IPS-18a (cell line): ENCODE data around the gene CBFB.

Experiments
- H3K27ac ChIP-seq: one replicate; pipeline ENCODE4 v1.5.1; 2013; ENCODE audit warnings: low read length
- H3K27me3 ChIP-seq: one replicate; pipeline ENCODE4 v1.6.1; 2013; ENCODE audit warnings: mild to moderate bottlenecking, low read length; ENCODE audit not compliant: control insufficient read depth, insufficient read depth
- H3K36me3 ChIP-seq: one replicate; pipeline ENCODE4 v1.6.1; 2013; ENCODE audit warnings: low read depth, low read length; ENCODE audit not compliant: control insufficient read depth
- H3K4me1 ChIP-seq: one replicate; pipeline ENCODE4 v1.6.1; 2013; ENCODE audit warnings: low read depth, low read length; ENCODE audit not compliant: control insufficient read depth
- H3K4me3 ChIP-seq: one replicate; pipeline ENCODE4 v1.5.1; 2013; ENCODE audit warnings: low read length
- H3K9ac ChIP-seq: one replicate; pipeline ENCODE4 v1.6.1; 2013; ENCODE audit warnings: mild to moderate bottlenecking, low read length, moderate library complexity
- H3K9me3 ChIP-seq: one replicate; pipeline ENCODE4 v1.6.1; 2013; ENCODE audit warnings: low read depth, low read length; ENCODE audit not compliant: control insufficient read depth

CBFB gene

GRCh38 chr16:67053767-67054334 lies 24.9 kb downstream of the CBFB start:
- H3K4me3 ChIP-seq = no peak overlapping the region
- no peaks in the 10 kb centered on the region for H3K36me3 ChIP-seq
- H3K27me3 ChIP-seq = no peaks in the 10 kb centered on the region
- no peak overlapping the region for H3K9ac ChIP-seq
- no peaks in the 10 kb centered on the region for H3K4me1 ChIP-seq
- H3K27ac ChIP-seq = no peak overlapping the region
- no peaks in the 10 kb centered on the region for H3K9me3 ChIP-seq

DNA sequence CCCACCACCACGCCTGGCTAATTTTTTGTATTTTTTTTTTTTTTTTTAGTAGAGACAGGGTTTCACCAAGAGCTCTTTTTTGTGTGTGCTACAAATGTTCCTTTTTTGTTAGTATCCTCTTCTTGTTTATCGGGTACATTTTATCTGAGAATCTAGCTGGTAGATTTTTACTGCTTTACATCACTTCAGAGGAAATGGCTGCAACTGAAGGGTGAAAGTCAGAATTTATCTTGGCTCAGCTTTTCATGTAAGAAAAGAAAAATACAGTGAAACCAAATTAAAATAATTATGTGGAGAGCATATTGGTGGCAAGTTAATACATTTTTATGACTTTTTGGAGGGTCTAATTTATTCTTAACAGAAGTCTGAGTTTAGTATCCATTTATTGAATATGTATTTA lies 26.0 kb downstream of the CBFB start:
- H3K4me1 ChIP-seq = no peaks in the 10 kb centered on the region
- H3K4me3 ChIP-seq = no peak overlapping the region
- no peaks in the 10 kb centered on the region for H3K9me3 ChIP-seq
- no peak overlapping the region for H3K27ac ChIP-seq
- H3K27me3 ChIP-seq = no peaks in the 10 kb centered on the region
- H3K9ac ChIP-seq = no peak overlapping the region
- no peaks in the 10 kb centered on the region for H3K36me3 ChIP-seq

DNA sequence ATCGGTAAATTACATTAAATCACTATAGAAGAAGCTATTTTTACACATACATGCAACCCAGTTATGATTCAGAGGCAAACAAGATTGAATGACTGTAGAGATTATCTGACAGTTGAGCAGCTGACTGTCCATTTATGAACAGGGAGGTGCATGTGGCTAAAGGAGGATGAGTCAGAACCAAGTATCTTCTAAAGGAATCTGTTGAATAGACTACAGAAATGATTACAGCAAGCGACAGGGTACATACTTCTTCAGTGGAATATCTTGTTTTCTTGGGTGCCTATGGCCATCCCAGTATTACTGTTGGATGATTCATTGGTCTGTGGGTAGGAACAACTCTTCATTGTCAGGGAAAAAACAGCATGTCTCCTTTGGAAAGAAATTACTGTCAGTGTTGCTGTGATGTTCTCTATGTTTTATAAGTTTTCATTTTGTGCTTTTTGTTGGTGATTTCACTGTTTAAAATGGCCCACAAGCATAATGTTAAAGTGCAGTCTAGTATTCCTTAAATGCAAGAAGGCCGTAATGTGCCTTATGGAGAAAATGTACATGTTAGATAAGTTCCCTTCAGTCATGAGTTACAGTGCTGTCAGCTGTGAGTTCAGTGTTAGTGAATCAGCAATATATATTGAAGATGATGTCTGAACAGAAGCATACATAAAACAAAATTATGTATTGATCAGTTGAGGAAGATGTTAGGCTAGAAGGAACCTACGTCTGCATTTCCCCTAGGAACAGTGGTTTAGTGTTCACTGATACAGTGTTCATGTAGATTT lies 27.0 kb downstream of the CBFB start:
- no peaks in the 10 kb centered on the region for H3K36me3 ChIP-seq
- H3K9ac ChIP-seq = no peak overlapping the region
- no peaks in the 10 kb centered on the region for H3K27me3 ChIP-seq
- H3K4me3 ChIP-seq = no peak overlapping the region
- no peak overlapping the region for H3K27ac ChIP-seq
- no peaks in the 10 kb centered on the region for H3K9me3 ChIP-seq
- no peaks in the 10 kb centered on the region for H3K4me1 ChIP-seq

GRCh38 chr16:67063008-67063407 lies 34.1 kb downstream of the CBFB start:
- H3K36me3 ChIP-seq = peaks cover 7% of the 10 kb centered on the region
- H3K4me1 ChIP-seq = no peaks in the 10 kb centered on the region
- H3K27ac ChIP-seq = no peak overlapping the region
- H3K4me3 ChIP-seq = no peak overlapping the region
- no peaks in the 10 kb centered on the region for H3K9me3 ChIP-seq
- no peak overlapping the region for H3K9ac ChIP-seq
- H3K27me3 ChIP-seq = no peaks in the 10 kb centered on the region

- no peak overlapping the region for H3K9ac ChIP-seq
- H3K4me3 ChIP-seq = no peak overlapping the region
- H3K27me3 ChIP-seq = no peaks in the 10 kb centered on the region
- no peak overlapping the region for H3K27ac ChIP-seq
- no peaks in the 10 kb centered on the region for H3K9me3 ChIP-seq
- H3K36me3 ChIP-seq = peaks cover 7% of the 10 kb centered on the region
- no peaks in the 10 kb centered on the region for H3K4me1 ChIP-seq
These were observed 39.3 kb downstream of the CBFB start for GRCh38 chr16:67068212-67068753.

- Histone ChIP-seq H3K27me3 (no peaks in the 10 kb centered on the region), H3K9ac (no peak overlapping the region), H3K4me3 (no peak overlapping the region), H3K36me3 (peaks cover 9% of the 10 kb centered on the region), H3K27ac (no peak overlapping the region), H3K9me3 (no peaks in the 10 kb centered on the region), H3K4me1 (no peaks in the 10 kb centered on the region)
These were observed 42.6 kb downstream of the CBFB start for GRCh38 chr16:67071476-67072048.

GRCh38 chr16:67075331-67075730 lies 46.4 kb downstream of the CBFB start:
- Histone ChIP-seq H3K4me3 (no peak overlapping the region), H3K9ac (no peak overlapping the region), H3K27ac (no peak overlapping the region), H3K27me3 (no peaks in the 10 kb centered on the region), H3K9me3 (no peaks in the 10 kb centered on the region), H3K36me3 (peaks cover 3% of the 10 kb centered on the region), H3K4me1 (no peaks in the 10 kb centered on the region)

DNA sequence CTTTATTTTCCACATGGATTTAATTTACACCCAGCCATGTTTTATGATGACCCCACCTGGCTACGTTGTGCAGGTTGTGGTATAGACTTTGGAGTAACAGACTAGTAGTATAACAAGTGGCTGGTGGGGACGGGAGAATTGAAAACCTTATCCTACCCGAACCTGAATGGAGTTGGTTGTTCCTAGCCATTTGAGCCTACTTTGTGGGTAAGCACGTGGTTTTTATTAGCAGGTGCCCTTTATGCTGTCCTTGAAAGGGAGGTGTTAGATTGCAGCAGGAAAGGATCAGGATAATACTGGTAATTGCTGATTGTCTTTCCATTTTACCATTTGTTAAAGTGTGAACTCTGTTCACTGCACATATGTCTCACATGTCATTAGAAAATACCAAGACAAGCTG lies 48.9 kb downstream of the CBFB start:
- Histone ChIP-seq H3K4me3 (no peak overlapping the region), H3K27ac (no peak overlapping the region), H3K36me3 (peaks cover 3% of the 10 kb centered on the region), H3K9me3 (no peaks in the 10 kb centered on the region), H3K9ac (no peak overlapping the region), H3K27me3 (no peaks in the 10 kb centered on the region), H3K4me1 (no peaks in the 10 kb centered on the region)

- Histone ChIP-seq H3K27me3 (no peaks in the 10 kb centered on the region), H3K36me3 (no peaks in the 10 kb centered on the region), H3K4me3 (no peak overlapping the region), H3K27ac (no peak overlapping the region), H3K9me3 (no peaks in the 10 kb centered on the region), H3K9ac (no peak overlapping the region), H3K4me1 (no peaks in the 10 kb centered on the region)
These were observed 53.2 kb downstream of the CBFB start for GRCh38 chr16:67082100-67082499.

DNA sequence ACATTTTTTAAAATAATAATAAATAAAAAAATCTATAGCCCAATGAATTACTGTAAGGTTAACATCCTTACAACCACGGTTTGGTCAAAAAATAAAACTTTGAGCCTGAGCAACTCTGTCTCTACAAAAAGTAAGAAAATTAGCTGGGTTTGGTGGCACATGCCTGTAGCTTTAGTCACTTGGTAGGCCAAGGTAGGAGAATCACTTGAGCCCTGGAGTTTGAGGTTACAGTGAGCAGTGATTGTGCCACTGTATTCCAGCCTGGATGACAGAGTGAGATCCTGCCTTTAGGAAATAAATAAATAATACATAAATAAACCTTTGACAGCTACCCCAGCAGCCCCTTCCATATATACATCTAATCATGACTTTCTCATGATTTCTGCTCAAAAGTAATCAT lies 53.9 kb downstream of the CBFB start:
- Histone ChIP-seq H3K27me3 (no peaks in the 10 kb centered on the region), H3K9ac (no peak overlapping the region), H3K27ac (no peak overlapping the region), H3K9me3 (no peaks in the 10 kb centered on the region), H3K36me3 (no peaks in the 10 kb centered on the region), H3K4me3 (no peak overlapping the region), H3K4me1 (no peaks in the 10 kb centered on the region)

- no peak overlapping the region for H3K9ac ChIP-seq
- no peak overlapping the region for H3K27ac ChIP-seq
- no peaks in the 10 kb centered on the region for H3K4me1 ChIP-seq
- no peak overlapping the region for H3K4me3 ChIP-seq
- peaks cover 5% of the 10 kb centered on the region for H3K36me3 ChIP-seq
- no peaks in the 10 kb centered on the region for H3K9me3 ChIP-seq
- no peaks in the 10 kb centered on the region for H3K27me3 ChIP-seq
These were observed 55.5 kb downstream of the CBFB start for GRCh38 chr16:67084345-67085028.
